ENCODE results near the gene NFYA. TPM values are rescaled to one million over a fixed set of nuclear protein-coding genes. Genes with fewer than 3 reads are reported as not detected.

The NFYA gene
- total RNA-seq, 2 donors from 2014 or later, result 23.1 to 48.3 TPM

DNA sequence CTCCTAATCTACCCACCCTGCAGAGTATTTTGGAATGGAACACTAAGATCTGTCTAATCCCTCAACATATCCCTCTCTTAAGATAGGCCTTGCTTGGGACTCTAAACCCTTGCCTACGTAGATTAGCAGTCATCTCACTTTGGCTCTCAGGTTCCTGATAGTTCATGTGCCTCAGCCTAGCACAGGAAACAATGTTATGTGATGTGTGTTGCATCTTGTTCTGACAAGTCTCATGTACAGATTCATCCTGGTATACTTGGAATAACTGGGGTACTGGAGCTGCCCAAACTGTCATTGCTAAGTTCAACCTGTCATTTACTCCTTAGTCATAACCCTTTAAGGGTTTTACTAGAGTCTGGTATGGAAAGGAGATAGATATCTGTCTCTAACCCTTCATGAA lies 47.3 kb downstream of the NFYA start:
- Histone ChIP-seq H3K27ac (no peak overlapping the region), H3K36me3 (no peaks in the 10 kb centered on the region), H3K4me1 (replicated peaks) (no peaks in the 10 kb centered on the region), H3K4me3 (no peak overlapping the region), H3K9me3 (no peaks in the 10 kb centered on the region), H3K27me3 (replicated peaks; ENCODE audit: insufficient read depth) (no peaks in the 10 kb centered on the region)
- TF ChIP-seq POLR2AphosphoS5 (IDR thresholded peaks at IDR 0.05), result no peak
- TF ChIP-seq POLR2A (IDR thresholded peaks at IDR 0.05), result no peak
- TF ChIP-seq, protein P1, sequence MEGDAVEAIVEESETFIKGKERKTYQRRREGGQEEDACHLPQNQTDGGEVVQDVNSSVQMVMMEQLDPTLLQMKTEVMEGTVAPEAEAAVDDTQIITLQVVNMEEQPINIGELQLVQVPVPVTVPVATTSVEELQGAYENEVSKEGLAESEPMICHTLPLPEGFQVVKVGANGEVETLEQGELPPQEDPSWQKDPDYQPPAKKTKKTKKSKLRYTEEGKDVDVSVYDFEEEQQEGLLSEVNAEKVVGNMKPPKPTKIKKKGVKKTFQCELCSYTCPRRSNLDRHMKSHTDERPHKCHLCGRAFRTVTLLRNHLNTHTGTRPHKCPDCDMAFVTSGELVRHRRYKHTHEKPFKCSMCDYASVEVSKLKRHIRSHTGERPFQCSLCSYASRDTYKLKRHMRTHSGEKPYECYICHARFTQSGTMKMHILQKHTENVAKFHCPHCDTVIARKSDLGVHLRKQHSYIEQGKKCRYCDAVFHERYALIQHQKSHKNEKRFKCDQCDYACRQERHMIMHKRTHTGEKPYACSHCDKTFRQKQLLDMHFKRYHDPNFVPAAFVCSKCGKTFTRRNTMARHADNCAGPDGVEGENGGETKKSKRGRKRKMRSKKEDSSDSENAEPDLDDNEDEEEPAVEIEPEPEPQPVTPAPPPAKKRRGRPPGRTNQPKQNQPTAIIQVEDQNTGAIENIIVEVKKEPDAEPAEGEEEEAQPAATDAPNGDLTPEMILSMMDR (IDR thresholded peaks at IDR 0.05), result no peak
- no peak for DNase-seq (ENCODE audit: low spot score)
- intact Hi-C loops (cut with DNase I), result no loop called here
- 95% methylated on average over 1 of the region's 1 CpG for WGBS

DNA sequence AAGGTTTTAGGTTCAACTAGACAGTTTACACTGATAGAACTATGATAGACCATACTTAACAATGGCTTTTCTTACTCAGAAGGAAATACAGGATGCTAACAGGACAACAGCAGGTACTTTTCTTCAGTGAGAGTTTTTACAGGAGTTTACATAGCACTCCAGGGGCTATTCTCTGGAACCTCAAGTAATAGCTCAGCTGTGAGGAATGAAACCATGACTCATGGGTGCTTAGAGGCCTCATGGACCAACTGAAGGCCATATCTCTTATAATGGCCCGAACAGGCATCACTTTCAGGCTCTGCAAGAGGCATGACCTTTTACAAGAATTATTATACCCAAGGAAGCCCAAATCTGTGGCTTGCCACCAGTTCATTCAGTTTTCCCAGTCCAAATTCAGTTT lies 49.6 kb downstream of the NFYA start:
- Histone ChIP-seq H3K9me3 (no peaks in the 10 kb centered on the region), H3K27me3 (replicated peaks; ENCODE audit: insufficient read depth) (no peaks in the 10 kb centered on the region), H3K27ac (no peak overlapping the region), H3K4me1 (replicated peaks) (no peaks in the 10 kb centered on the region), H3K36me3 (no peaks in the 10 kb centered on the region), H3K4me3 (no peak overlapping the region)
- TF ChIP-seq, protein P1 (IDR thresholded peaks at IDR 0.05), result no peak
- no peak for TF ChIP-seq POLR2A (IDR thresholded peaks at IDR 0.05)
- 93% methylated on average over 1 of the region's 1 CpG for WGBS
- intact Hi-C loops (cut with DNase I), result no loop called here
- no peak for DNase-seq (ENCODE audit: low spot score)

DNA sequence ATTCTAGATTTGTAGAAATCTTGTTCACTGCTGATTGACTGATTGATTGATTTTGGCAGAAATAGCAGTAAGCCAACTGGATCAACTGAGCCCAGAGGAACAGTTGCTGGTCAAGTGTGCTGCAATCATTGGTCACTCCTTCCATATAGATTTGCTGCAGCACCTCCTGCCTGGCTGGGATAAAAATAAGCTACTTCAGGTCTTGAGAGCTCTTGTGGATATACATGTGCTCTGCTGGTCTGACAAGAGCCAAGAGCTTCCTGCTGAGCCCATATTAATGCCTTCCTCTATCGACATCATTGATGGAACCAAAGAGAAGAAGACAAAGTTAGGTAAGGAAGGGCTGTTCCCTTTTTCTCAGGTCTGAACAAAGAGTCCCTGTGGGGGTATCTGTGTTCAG lies 50.1 kb downstream of the NFYA start:
- Histone ChIP-seq H3K9me3 (no peaks in the 10 kb centered on the region), H3K4me3 (no peak overlapping the region), H3K27me3 (replicated peaks; ENCODE audit: insufficient read depth) (no peaks in the 10 kb centered on the region), H3K27ac (no peak overlapping the region), H3K36me3 (no peaks in the 10 kb centered on the region), H3K4me1 (replicated peaks) (no peaks in the 10 kb centered on the region)
- no peak for TF ChIP-seq POLR2AphosphoS5 (IDR thresholded peaks at IDR 0.05)
- TF ChIP-seq, protein P1 (IDR thresholded peaks at IDR 0.05), result no peak
- TF ChIP-seq POLR2A (IDR thresholded peaks at IDR 0.05), result no peak
- intact Hi-C loops (cut with DNase I), result no loop called here
- WGBS, result 100% methylated on average over 1 of the region's 1 CpG
- DNase-seq (ENCODE audit: low spot score), result no peak

DNA sequence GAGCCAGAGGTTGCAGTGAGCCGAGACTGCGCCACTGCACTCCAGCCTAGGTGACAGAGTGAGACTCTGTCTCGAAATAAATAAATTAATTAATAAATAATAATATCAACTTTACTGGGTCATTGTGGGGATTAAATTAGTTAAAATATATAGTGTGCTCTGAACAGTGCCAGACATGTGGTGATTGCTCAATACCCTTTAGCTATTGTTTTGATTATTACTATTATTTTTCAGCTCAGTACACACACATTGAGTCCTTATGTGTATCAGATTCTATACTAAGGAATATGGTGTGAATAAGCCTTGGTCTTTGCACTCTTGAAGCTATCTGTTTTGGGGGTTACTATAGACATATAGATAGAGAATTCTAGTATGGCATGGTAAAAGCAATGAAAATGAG lies 52.5 kb downstream of the NFYA start:
- H3K4me3 ChIP-seq, result no peak overlapping the region
- no peak overlapping the region for H3K27ac ChIP-seq
- H3K27me3 ChIP-seq (replicated peaks; ENCODE audit: insufficient read depth), result no peaks in the 10 kb centered on the region
- no peaks in the 10 kb centered on the region for H3K36me3 ChIP-seq
- intact Hi-C loops (cut with DNase I), result no loop called here
- TF ChIP-seq POLR2AphosphoS5 (IDR thresholded peaks at IDR 0.05), result no peak
- TF ChIP-seq POLR2A (IDR thresholded peaks at IDR 0.05), result no peak
- TF ChIP-seq, protein P1 (IDR thresholded peaks at IDR 0.05), result no peak
- no peaks in the 10 kb centered on the region for H3K4me1 ChIP-seq (replicated peaks)
- DNase-seq (ENCODE audit: low spot score), result no peak
- 98% methylated on average over 3 of the region's 3 CpGs for WGBS
- H3K9me3 ChIP-seq, result no peaks in the 10 kb centered on the region

DNA sequence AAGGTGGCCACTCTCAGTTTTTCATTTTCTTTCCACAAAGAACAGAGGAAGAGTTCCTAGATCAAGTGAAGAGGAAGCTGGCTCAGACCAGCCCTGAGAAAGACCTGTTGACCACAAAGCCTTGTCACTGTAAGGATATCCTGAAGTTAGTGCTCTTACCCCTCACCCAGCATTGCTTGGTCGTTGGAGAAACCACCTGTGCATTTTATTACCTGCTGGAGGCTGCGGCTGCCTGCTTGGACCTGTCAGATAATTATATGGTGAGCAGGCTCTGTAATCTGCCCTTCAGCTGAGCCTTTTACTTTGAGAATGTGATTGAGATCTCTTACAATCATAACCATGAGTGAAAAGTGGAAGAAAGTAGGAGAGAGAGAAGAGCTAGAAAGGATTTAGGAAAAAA lies 59.5 kb downstream of the NFYA start:
- Histone ChIP-seq H3K4me3 (no peak overlapping the region), H3K36me3 (no peaks in the 10 kb centered on the region), H3K9me3 (no peaks in the 10 kb centered on the region), H3K4me1 (replicated peaks) (no peaks in the 10 kb centered on the region), H3K27ac (no peak overlapping the region), H3K27me3 (replicated peaks; ENCODE audit: insufficient read depth) (no peaks in the 10 kb centered on the region)
- 22% methylated on average over 2 of the region's 2 CpGs for WGBS
- no peak for TF ChIP-seq POLR2AphosphoS5 (IDR thresholded peaks at IDR 0.05)
- TF ChIP-seq, protein P1 (IDR thresholded peaks at IDR 0.05), result no peak
- no peak for TF ChIP-seq POLR2A (IDR thresholded peaks at IDR 0.05)
- DNase-seq (ENCODE audit: low spot score), result no peak
- intact Hi-C loops (cut with DNase I), result no loop called here

Data from prostate gland (tissue), 2 donors.